Measurements from ENCODE around the gene SMPD1.
A peak's percentile ranks its signal among the peaks of the same experiment; 100 is the strongest.

Gene SMPD1

GRCh38 chr11:6413791-6414201 is 23.5 kb downstream of the SMPD1 start:
- DNase-seq, result peak in 2 of 51 donors; percentile 50 to 64

- no peak for DNase-seq
Measured at GRCh38 chr11:6414874-6415328, 24.6 kb downstream of the SMPD1 start.

- DNase-seq, result no peak
Measured at GRCh38 chr11:6415797-6416196, 25.5 kb downstream of the SMPD1 start.

GRCh38 chr11:6417907-6418556 is 27.8 kb downstream of the SMPD1 start:
- peak in 5 of 51 donors; percentile 27 to 57 (median 42) for DNase-seq

DNA sequence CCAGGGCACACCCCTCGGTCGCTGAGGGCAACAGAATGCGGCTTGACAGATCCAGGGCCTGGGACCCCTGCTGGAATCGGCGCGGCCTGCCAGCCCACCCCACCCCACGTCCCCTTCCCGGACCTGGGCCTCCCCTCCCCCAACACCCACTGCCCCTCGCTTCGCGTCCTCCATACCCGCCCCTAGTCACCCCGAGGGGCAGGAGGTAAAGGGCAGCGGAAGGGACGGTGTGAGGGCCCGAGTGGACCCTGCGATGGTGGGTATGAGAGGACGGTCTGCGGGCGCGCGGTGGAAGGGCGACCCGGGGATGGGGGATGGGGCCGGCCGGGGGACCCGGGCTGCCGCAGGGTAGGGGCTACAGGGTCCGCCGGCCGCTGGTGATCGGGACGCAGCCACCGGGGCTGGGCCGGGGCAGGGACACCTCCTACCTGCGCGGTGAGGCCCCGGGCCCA is 28.3 kb downstream of the SMPD1 start:
- DNase-seq, result peak in 10 of 51 donors; percentile 26 to 74 (median 52)

DNA sequence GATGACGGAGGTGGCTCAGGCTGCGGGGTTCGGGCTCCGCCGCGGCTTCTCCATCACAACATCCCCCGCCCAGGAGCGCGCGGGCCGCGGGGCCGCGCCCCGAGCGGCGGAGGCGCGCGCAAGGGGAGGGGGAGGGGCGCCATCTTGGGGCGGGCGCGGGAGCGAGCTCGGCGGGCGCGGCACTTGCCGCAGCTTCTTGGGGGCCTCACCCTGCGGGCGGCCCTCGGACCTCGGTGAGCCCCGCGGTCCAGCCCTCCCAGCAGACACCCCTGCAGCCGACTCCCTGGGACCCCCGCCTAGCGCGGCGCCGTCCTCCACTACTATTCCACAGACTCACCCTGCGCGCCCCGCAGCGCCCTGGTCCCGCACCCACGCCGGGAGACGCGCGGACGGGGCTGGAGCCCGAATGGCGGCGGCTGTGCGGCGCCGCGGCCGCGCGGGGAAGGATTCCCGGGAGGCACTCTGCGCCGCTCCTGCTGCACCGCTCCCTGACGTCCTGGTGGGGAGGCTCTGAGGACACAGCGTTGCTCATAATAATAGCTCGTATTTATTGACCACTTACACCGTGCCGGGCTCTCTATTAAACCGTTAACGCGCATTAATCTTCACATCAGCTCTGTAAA is 28.8 kb downstream of the SMPD1 start, which contains the start of gene APBB1:
Gene APBB1, minus strand, starts transcription at position 86 of the 623 bp plus-strand sequence. CDS start 7,747 bp downstream, outside the sequence.
- DNase-seq, result peak in 48 of 51 donors; percentile 28 to 91 (median 67)

DNA sequence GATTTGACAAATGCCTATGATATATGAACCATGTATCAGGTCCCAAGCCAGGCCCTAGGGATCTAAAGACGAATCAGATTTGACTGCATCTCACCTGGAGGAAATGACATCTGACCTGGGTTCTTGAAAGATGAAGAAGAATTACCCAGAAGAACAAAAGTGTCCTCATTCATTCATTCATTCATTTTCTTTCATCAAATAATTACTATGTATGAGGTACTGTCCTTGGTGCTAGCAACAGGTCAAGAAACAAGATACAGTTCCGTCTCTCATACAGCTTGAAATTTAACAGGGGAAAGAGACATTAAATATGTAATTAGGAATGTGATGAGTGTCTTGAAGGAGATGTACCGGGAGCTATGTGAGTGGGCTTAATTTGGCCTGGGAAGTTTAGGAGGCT is 30.4 kb downstream of the SMPD1 start:
- DNase-seq, result no peak

DNA sequence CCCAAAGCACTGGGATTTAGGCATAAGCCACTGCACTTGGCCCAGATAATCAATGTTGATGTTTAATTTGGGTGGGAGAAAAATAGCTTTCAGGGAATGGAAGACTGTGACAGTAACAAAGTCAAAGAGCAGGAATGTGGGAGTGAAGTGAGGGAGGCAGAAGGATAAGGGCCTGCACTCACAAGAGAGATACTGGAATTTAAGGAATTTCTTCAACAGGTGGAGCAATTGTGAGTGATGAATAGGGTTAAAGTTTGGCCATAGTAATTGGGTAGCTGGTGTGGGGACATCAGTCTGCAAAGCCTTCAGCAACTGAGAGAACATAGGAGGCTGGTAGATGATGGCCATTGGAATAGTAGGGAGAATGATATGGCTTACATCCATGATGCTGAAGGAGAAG is 37.2 kb downstream of the SMPD1 start:
- no peak for DNase-seq

DNA sequence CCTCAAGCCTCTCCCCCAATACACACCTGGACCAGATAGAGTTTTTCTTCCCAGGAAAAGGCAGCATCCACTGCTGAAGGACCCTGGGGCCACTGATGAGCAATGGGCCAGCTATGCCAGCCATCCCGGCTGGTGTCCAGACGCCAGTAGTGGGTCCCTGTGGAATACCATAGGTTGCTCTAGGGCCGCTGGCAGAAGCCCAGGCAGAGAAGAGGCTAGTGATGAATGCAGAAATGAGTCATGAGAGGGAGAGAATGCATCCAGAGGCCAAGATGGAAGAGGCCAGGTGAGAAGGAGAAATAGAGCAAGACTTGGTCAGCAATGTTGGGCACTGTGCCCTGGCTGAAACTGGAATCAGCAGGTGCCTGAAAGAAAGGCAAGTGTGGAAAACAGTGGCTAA is 41.6 kb downstream of the SMPD1 start:
- no peak for DNase-seq

DNA sequence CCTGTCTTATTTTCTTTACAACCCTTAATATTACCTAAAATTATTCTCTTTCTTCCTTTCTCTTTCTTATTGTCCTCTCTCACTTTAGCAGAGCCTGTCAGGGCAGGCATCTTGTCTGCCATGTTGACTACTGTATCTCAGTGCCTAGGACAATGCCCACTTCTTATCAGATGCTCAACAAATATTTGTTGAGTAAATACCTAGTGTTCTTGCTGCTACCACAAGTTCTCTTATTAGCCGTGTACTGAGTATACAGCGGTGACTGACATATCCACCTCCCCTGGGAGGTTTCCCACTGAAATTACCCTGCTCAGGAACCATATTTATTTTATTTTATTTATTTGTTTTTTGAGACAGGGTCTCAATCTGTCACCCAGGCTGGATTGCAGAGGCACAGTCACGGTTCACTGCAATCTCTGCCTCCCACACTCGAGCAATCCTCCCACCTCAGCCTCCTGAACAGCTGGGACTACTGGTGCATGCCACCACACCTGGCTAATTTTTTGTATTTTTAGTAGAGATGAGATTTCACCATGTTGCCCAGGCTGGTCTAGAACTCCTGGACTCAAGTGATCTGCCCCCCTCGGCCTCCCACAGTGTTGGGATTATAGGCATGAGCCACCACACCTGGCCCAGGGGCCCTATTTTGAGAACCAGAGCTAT is 43.9 kb downstream of the SMPD1 start:
- DNase-seq, result no peak

DNA sequence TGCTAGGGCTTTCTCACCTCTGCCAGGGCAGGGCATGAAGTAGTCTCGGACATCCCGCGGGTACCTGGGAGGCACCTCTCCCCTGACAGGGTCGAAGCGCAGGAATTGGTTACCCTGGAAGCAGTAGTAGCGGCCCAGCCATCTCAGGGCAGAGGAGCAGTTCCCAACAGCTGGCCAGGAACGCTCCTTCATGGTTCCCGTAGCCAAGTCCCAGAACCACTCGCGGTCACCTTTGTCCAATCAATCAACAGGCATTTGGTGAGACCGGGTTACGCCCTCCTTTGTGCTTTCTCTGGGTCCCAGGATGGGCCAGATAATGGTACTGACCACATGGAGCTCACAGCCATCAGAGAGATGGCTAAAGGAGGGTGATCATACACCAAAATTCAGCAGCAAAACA is 47.1 kb downstream of the SMPD1 start:
- DNase-seq, result no peak

GRCh38 chr11:6437993-6438392 is 47.7 kb downstream of the SMPD1 start:
- DNase-seq, result no peak

DNA sequence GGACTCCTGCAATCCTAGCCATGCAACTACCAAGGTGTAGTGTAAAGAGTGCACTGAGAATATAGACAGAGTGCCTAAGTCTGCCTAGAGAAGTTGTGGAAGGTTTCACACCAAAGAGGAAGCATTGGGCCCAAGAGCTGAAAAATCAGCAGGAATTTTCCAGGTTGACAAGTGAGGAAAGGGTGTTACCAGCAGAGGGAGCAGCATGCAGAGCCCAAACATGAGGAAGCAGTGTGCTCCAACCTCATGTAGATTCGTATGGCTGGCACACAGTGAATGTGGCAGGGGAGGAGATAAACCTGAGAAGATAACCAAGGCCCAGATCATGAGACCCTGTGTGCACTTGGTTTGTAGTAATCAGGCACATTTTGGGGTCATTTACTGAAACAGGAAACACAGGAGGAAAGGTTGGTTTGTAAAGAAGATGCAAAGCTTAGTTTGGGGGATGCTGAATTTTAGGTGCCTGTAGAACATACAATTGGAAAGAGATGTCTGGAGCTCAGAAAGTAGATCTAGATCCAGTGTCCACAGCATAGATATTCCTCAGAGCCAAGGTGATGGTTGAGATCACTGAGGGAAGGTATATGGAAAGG is 48.8 kb downstream of the SMPD1 start:
- DNase-seq, result peak in 25 of 51 donors; percentile 4 to 68 (median 22)

GRCh38 chr11:6440906-6441358 is 50.7 kb downstream of the SMPD1 start, which contains the start of gene HPX:
TSS of gene HPX (minus strand) at chr11:6440987. CDS start at chr11:6440963, 24 bp downstream.
- DNase-seq, result no peak

- no peak for DNase-seq
Measured at GRCh38 chr11:6442441-6442840, 52.2 kb downstream of the SMPD1 start.

DNA sequence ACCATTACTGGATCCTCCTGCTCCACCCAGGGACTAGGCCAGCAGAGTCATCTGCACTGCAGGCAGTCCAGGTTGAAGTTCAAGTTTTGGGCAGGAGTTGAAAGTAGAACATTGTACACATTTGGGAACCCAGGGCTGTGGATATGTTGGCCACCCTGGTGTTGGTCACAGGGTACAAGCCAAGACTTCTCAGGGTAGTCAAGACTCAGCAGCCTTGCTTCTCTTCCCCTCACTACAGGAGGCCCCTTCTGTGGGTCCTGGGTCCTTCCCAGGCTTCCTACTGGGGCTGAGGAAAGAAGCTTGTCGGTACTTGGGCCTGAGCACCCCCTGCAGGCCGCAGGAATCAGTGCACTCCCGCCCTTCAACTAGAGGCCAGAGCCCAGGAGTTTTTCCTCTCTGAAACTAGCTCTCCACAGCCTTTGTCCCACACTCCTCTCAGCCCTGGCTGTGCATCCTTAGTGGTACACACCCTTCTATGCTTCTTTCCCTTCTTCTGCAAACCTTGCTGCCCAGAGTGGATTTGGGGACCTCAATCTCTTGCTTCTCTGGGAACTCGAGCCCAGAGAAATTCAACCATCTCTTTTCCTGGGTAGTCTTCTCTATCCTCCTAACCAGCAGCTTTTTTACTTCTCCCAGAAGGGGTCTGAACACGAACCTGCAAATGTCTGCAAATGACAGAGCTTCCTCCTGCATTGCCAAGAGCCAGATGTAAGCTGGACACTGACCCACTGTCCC is 53.2 kb downstream of the SMPD1 start:
- DNase-seq, result peak in 45 of 51 donors; percentile 2 to 75 (median 34)
